HG02970 (cell line): Measurements from ENCODE around the gene CYP1B1.
A peak's percentile ranks its signal among the peaks of the same experiment; 100 is the strongest.
"Not testable (repeated sequence)": the region's sequence is repeated elsewhere in the genome, so short reads cannot be mapped to it uniquely, and the experiment has no call there.

Experiments used
- ATAC-seq: cut with Tn5 transposase; IDR thresholded peaks from one replicate; pipeline ENCODE4 v1.9.1; 2021; ENCODE audit warnings: mild to moderate bottlenecking, moderate library complexity, moderate number of reproducible peaks; ENCODE audit not compliant: unreplicated experiment, low FRiP score

CYP1B1 gene

DNA sequence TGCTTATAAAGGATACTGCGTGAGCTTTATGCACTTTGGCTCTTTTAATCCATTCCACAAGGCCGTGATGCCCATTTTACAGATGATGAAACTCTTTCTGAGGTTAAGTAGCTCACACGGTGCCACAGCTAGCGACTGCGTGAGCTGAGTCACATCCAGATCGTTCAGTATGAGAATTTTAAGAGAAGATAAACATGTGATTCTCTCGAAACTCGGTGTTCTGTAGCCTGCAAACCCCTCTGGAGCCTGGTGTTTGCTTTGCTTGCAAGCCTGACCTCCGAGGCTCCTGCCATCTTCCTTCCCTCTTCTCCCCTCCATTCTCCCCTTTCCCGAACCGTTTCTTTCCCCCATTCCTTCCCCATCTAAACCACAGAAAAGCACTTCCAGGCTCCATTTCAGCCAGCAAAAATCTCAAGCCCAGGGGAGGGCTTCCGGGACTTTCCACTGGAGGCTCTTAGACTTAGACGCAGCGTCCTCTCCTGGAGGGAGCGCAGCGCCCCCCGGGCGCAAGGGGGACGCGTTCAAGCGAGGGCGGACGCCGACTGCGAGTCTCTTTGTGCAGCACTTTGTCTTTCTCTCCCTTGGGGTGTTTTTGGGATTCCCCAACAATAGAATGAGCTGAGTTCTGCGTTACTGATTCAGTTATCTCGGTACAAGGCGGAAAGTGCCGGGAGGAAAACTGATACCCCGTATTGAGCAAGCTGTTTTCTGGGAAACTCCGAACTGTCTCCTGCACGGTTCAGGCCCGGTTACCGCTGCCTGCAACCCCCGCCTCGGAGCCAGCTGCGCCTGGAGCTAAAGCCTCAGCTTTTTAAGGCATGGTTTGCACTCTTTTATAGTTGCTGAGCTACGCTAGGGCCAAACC lies 38.0 kb downstream of the CYP1B1 start:
- ATAC-seq = peak; percentile 55

DNA sequence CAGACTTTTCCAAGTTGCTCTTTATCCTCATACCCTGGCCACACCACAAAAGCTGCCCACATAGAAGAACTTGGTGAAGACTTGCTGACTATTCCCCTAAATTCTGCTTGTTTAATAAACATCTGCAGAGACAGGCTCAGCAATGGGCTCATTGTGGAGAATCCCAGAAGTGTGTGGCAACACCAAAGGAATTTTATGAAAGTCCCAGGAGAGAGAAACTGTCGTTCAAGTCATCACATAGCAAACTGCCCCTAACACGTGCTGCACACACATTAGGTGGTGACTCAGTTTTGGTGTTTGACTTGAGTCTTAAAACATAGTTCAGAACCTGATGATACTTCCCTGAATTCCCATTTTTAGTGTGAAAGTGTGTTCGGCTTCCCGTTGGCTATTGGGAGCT lies 38.6 kb downstream of the CYP1B1 start:
- ATAC-seq = no peak

GRCh38 chr2:38035968-38036367 lies 40.0 kb downstream of the CYP1B1 start:
- no peak for ATAC-seq

DNA sequence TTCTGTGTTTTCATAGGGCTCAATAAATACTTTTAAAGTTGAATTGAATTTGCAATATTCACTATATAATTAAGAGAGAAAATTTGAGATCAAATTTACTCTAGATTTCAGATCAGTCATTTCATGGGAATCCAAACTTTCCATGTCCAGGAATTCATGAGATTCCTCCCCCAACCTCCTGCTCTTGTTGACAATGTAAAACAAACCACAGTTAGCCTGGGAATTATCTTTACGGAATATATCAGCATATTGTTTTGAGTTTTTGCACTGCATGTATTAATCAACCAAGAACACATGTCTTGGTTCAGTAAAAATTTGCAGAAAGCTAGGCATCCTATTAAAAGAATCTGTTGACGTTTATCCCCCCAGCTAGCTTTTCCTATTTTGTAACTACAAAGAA lies 42.3 kb downstream of the CYP1B1 start:
- ATAC-seq = no peak

DNA sequence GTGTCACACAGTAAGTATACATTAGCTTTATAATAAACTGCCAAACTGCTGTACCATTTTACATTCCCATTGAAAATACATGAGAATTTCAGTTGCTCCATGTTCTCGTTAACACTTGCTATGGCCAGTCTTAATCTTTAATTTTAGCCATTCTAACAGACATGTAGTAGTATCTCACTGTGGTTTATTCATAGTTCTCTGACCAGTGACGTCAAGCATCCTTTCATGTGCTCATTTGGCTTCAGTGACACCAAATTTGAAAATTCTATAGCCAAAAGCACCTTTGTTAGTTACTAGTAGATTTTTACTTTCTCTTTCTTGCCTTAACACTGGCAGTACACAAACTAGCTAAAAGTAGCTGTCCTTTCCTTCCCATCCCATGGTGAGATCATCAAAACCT lies 43.0 kb downstream of the CYP1B1 start:
- no peak for ATAC-seq

DNA sequence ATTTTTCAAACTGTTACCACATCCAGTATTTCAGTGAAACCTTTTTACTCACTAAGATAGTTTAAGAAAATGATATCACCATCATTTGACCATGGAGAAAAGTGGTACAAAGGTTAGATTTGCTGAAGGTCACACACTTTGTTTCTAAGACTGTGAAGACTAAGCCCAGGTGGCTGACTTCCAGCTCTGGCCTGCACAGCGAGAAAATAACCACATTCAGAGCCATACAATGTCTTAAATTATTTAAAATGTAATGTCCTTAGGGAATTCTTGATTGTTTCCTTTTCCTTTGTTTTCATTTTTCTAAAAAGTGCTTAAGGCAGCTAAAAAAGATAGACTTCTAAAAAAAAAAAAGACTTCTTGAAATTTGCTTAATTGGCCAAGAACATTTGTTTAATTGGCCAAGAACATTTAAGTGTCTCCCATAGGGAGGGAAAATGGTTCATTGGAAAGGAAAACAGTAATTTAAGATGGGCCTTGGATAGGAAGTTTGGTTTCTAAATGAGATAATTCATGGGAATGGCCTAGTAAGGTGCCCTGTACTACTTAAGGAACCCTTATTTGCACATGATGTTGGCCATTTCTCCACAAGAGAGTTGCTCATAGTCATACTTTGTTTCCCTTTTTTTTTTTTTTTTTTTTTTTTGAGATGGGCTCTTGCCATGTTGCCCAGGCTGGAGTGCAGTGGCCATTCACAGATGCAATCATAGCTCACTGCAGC lies 45.2 kb downstream of the CYP1B1 start:
- ATAC-seq = no peak

DNA sequence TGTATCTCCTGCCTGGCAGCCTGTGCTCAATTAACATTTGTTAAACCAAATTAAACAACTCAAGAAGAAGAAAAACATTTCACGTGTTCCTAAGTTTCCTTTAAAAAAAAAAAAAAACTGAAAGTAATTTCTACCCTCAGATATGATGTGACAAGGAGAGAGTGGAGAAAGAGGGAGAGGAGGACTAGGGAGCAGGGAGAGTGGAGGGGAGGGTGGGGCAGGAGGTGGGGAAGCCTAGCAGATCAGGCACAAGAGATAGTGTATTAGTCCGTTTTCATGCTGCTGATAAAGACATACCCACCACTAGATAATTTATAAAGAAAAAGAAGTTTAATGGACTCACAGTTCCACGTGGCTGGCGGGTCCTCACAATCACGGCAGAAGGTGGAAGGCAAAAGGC lies 46.4 kb downstream of the CYP1B1 start:
- no peak for ATAC-seq

DNA sequence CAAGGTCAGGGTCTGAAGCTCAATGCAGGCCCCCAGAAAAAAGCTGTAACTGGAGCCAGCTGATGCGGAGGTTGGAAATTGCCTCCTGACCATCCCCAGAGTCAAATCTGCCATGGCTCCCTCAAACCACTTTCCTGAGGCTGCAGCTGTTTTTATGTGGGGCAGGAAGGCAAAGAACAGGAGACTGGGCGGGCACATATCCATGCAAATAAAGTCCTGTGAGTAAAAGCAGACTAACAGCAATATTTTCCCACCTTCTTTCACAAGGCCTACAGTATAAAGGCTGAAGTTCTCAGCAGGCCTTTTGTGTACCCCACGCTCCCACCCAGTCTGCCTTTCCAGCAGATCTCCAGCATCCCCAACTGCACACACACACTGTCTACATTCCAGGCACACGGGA lies 47.1 kb downstream of the CYP1B1 start:
- ATAC-seq = no peak

DNA sequence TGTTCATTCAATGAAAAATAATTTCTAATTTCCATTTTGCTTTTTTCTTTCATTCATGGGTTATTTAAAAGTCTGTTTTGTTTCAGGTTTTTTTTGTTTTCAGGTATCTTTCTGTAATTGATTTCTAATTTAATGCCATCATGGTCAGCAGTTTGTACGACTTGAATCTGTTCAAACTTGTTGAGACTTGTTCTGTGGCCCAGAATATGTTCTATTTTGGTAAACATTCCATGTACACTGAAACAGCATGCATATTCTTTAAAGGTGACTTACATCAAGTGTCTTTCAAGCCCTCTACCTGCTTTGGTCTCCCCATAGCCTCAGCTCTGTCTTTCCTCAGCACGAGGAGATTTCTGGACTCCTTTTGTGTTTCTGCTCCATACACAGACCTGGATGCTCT lies 49.1 kb downstream of the CYP1B1 start:
- no peak for ATAC-seq

DNA sequence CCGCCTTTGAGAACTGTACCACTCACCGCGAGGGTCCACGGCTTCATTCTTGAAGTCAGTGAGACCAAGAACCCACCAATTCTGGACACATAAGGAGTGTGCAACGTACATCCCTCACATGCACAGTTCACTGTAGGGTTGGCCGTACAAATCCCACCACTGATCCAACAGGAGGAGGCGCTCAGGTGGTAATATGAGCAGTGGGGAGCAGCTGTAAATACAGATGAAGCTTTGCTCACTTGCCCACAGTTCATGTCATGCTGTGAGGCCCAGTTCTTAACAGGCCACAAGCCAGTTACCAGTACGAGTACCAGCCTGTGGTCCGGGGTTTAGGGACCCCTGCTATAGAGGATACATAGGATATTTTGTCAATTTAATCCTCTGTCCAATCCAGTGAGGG lies 54.4 kb downstream of the CYP1B1 start:
- no peak for ATAC-seq

DNA sequence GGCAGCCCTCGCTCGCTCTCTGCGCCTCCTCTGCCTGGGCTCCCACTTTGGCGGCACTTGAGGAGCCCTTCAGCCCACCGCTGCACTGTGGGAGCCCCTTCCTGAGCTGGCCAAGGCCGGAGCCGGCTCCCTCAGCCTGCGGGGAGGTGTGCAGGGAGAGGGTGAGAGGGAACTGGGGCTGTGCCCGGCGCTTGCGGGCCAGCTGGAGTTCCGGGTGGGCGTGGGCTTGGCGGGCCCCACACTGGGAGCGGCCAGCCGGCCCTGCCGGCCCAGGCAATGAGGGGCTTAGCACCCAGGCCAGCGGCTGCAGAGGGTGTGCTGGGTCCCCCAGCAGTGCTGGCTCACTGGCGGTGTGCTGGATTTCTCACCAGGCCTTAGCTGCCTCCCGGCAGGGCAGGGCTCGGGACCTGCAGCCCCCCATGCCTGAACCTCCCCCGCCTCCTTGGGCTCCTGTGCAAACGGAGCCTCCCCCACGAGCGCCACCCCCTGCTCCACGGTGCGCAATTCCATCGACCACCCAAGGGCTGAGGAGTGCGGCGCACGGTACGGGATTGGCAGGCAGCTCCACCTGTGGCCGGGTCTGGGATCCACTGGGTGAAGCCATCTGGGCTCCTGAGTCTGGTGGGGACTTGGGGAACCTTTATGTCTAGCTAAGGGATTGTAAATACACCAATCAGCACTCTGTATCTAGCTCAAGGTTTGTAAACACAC lies 55.4 kb downstream of the CYP1B1 start:
- not testable (repeated sequence) for ATAC-seq

GRCh38 chr2:38017836-38018235 lies 58.1 kb downstream of the CYP1B1 start:
- ATAC-seq = no peak
